Neural progenitor cell (in vitro differentiated cells): ENCODE measurements around the gene SEC16A.

ENCODE experiments used
- CTCF ChIP-seq: fragments of 200-600 bp; sonication (generic); IDR thresholded peaks from 2 replicates; pipeline ENCODE4 v1.5.1; 2017; ENCODE audit warnings: antibody characterized with exemption, mild to moderate bottlenecking
- EZH2 ChIP-seq: fragments of 200-600 bp; sonication (generic); IDR thresholded peaks from 2 replicates; pipeline ENCODE4 v1.6.1; 2017; ENCODE audit warnings: antibody characterized with exemption, mild to moderate bottlenecking, moderate library complexity
- EZH2phosphoT487 ChIP-seq: fragments of 200-600 bp; sonication (generic); IDR thresholded peaks from 2 replicates; pipeline ENCODE4 v1.6.1; 2017; ENCODE audit warnings: antibody characterized with exemption

DNA sequence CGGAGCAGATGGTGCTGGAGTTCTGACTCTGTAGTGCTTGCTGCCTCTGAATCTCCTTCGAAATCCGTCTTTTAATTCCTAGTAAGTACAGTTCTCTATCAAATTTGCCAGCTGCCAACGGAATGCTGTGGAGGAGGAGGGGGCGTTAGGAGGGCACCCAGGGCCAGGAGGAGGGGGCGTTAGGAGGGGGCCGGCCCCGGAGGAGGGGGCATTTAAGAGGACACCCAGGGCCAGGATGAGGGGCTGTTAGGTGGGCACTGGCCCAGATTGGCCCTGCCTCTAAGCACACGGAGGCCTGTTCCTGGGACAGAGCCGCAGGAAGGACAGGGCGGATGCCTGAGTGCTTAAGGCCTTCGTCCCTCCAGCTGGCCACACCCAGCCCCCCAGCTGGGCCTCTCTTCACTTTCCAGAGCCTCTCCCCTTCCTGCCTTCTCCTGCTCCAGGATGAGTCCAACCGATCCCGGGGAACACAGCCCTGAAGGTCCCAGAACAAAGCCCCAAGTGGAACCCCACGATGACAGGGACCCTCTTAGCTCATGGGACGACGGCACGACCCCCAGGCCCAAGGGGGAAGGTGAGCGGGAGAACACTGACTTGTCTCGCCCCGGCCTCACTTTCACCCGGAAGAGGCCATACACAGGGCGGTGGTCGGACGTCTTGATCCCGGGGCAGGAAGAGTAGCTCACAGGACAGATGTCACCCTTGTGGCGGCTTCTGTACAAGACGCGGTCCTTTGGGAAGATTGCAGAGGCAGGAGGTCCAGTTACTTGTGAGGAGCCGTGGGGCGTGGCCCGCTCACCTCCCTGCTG lies 53.0 kb downstream of the SEC16A start:
- TF ChIP-seq CTCF (no peak), EZH2 (no peak), EZH2phosphoT487 (no peak)
